COLO668 (cell line): ENCODE data around the gene NSDHL.

ENCODE experiments used
- DNase-seq: peaks from one replicate; lab custom pipeline; 2025; ENCODE audit not compliant: unreplicated experiment; lab: John Stamatoyannopoulos, UW

NSDHL gene

GRCh38 chrX:152843852-152844251 lies 13.0 kb downstream of the NSDHL start:
- DNase-seq: no peak

- no peak for DNase-seq
These were observed 13.4 kb downstream of the NSDHL start for GRCh38 chrX:152844256-152844655.

GRCh38 chrX:152845618-152846240 lies 14.9 kb downstream of the NSDHL start:
- DNase-seq: no peak

- no peak for DNase-seq
These were observed 16.4 kb downstream of the NSDHL start for GRCh38 chrX:152847281-152847680.

- DNase-seq: no peak
These were observed 19.6 kb downstream of the NSDHL start for GRCh38 chrX:152850465-152850864.

GRCh38 chrX:152853986-152854385 lies 23.1 kb downstream of the NSDHL start:
- DNase-seq: no peak

- no peak for DNase-seq
These were observed 30.3 kb downstream of the NSDHL start for GRCh38 chrX:152861116-152861515.

GRCh38 chrX:152861826-152862225 lies 31.0 kb downstream of the NSDHL start:
- DNase-seq: no peak

- DNase-seq: no peak
These were observed 34.5 kb downstream of the NSDHL start for GRCh38 chrX:152865232-152865920.

- no peak for DNase-seq
These were observed 35.5 kb downstream of the NSDHL start for GRCh38 chrX:152866386-152866785.

- no peak for DNase-seq
These were observed 39.1 kb downstream of the NSDHL start for GRCh38 chrX:152869972-152870371.

- DNase-seq: no peak
These were observed 40.4 kb downstream of the NSDHL start for GRCh38 chrX:152871260-152871659.

GRCh38 chrX:152872522-152872921 lies 41.7 kb downstream of the NSDHL start:
- DNase-seq: no peak

GRCh38 chrX:152873361-152873760 lies 42.5 kb downstream of the NSDHL start:
- DNase-seq: no peak

- no peak for DNase-seq
These were observed 46.3 kb downstream of the NSDHL start for GRCh38 chrX:152876931-152877840.

- DNase-seq: no peak
These were observed 48.3 kb downstream of the NSDHL start for GRCh38 chrX:152878976-152879755.

- DNase-seq: no peak
These were observed 50.4 kb downstream of the NSDHL start for GRCh38 chrX:152881289-152881688.

GRCh38 chrX:152884171-152884570 lies 53.3 kb downstream of the NSDHL start:
- no peak for DNase-seq

GRCh38 chrX:152886716-152887115 lies 55.9 kb downstream of the NSDHL start:
- no peak for DNase-seq

GRCh38 chrX:152892499-152892898 lies 61.6 kb downstream of the NSDHL start:
- no peak for DNase-seq
